Stomach (tissue), 4 donors: ENCODE results near the gene U2AF1L4.

Experiments
- POLR2AphosphoS5 ChIP-seq, 3 donors: sonication (generic); formaldehyde crosslinking; IDR thresholded peaks; one replicate each; pipeline ENCODE4 v1.6.1; 2016; ENCODE audit warnings: antibody characterized with exemption in 3 of 3
- TF ChIP-seq, protein P1 (sequence below), 7 experiments: fragments of 450-650 bp in 4 of 7; fragments of 200-600 bp in 3 of 7; sonication (generic) in 3 of 7; IDR thresholded peaks; one replicate each; pipeline ENCODE4 v1.5.1; 2016 to 2019; ENCODE audit warnings: antibody characterized with exemption in 7 of 7, control low read depth in 2 of 7, mild to moderate bottlenecking in 1 of 7

DNA sequence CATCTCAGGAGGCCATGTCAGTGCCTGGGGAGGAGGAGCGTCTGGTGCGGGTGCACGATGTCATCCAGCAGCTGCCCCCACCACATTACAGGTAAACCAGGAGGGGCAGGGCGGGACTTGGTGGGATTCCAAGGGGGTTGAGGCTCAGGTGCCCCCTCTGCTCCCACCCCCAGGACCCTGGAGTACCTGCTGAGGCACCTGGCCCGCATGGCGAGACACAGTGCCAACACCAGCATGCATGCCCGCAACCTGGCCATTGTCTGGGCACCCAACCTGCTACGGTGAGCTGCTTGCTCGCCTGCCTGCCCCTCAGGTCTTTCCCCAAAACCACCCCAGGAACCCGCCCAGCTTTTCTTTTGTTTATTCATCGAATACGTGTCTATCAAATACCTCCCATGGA, 37.4 kb upstream of the U2AF1L4 start:
- TF ChIP-seq, protein P1, sequence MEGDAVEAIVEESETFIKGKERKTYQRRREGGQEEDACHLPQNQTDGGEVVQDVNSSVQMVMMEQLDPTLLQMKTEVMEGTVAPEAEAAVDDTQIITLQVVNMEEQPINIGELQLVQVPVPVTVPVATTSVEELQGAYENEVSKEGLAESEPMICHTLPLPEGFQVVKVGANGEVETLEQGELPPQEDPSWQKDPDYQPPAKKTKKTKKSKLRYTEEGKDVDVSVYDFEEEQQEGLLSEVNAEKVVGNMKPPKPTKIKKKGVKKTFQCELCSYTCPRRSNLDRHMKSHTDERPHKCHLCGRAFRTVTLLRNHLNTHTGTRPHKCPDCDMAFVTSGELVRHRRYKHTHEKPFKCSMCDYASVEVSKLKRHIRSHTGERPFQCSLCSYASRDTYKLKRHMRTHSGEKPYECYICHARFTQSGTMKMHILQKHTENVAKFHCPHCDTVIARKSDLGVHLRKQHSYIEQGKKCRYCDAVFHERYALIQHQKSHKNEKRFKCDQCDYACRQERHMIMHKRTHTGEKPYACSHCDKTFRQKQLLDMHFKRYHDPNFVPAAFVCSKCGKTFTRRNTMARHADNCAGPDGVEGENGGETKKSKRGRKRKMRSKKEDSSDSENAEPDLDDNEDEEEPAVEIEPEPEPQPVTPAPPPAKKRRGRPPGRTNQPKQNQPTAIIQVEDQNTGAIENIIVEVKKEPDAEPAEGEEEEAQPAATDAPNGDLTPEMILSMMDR (IDR thresholded peaks at IDR 0.05) = no peak
- TF ChIP-seq POLR2AphosphoS5 (IDR thresholded peaks at IDR 0.05) = no peak
